DLD1 (cell line): Measurements from ENCODE around the gene SND1.

Experiments
- in situ Hi-C: cut with HindIII; loops from 2 replicates; pipeline ENCODE4 v1.10.0; 2017; ENCODE audit warnings: low sequenced_read_pairs

Gene SND1

DNA sequence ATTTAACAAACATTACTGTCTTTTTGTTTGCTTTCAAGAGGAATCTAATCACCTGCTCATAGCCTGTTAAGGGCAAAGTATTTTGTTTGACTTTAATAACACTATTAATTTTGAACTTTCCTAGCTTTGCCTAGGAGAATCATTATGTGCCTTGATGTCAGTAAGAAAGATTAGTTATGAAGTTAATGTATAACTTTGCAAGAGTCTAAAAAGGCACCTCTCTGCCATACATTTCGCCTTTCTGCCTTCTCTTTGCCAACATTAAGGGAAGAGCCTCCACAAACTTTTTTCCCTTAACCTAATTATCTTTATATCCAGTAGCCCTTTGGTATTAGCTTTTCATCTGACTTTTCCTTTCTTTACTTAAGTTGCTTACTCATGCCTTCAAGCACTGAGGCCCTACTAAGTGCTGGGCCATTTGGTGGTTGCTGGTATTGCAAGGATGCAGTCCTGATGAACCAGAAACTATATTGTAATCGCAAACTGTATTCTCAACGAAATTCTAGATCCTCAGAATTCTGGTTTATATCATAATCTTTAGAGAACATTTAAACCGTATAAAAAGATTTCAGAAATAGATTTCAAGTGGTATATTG is 108.5 kb downstream of the SND1 start:
- in situ Hi-C loops = no loop called here

GRCh38 chr7:127761196-127761595 is 109.2 kb downstream of the SND1 start:
- in situ Hi-C loops = no loop called here

- in situ Hi-C loops = no loop called here
These were observed 112.7 kb downstream of the SND1 start for GRCh38 chr7:127764681-127765080.

GRCh38 chr7:127765150-127765549 is 113.2 kb downstream of the SND1 start:
- in situ Hi-C loops = no loop called here

DNA sequence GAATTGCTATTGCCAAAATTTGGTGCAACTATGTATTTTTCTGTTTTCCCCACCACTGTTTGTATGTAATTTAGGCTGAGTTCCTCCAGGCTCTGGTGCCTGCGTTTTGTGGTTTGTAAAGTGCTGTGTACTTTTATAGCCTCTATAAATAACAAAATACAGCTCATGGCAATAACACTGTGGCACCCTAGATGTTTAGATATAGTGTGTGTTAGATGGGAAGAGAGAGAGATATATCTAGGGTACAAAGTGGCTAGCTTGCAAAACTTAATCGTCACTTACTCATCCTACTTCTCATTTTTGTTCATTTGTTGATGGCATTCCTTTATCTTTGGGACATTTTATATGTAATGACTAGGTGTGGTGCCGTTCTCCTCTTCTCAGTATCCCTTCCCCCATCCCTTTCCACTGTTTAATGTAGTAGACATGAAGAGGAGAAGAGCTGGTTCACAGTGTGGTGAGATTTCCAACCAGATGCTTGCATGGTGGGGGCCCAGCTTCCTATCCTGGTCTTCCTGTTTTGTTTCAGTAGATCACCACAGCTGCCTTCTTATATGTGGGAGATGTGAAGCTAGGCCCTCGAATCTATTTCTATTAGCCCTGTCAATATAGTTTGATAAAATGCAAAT is 115.0 kb downstream of the SND1 start:
- in situ Hi-C loops = no loop called here

- in situ Hi-C loops = no loop called here
These were observed 116.2 kb downstream of the SND1 start for GRCh38 chr7:127768241-127768640.

DNA sequence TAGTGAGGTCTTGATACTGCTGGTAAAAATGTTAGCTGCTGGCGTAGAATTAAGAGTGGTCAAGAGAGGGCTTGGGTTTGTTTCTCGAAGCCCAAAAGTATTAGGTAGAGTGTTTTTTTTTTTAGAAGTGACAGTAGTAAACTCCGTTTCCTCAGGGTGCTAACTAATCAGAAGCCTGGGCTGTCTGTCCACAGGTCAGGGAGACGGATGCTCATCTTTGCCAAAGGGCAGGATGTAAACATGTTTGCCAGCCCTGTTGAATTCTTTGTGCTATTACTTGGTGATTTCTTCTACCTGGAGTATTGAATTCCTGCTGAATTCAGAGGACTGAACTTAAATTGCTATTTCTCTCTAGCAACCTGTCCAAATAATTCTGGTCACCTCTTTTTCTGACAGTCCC is 117.1 kb downstream of the SND1 start:
- in situ Hi-C loops = no loop called here

DNA sequence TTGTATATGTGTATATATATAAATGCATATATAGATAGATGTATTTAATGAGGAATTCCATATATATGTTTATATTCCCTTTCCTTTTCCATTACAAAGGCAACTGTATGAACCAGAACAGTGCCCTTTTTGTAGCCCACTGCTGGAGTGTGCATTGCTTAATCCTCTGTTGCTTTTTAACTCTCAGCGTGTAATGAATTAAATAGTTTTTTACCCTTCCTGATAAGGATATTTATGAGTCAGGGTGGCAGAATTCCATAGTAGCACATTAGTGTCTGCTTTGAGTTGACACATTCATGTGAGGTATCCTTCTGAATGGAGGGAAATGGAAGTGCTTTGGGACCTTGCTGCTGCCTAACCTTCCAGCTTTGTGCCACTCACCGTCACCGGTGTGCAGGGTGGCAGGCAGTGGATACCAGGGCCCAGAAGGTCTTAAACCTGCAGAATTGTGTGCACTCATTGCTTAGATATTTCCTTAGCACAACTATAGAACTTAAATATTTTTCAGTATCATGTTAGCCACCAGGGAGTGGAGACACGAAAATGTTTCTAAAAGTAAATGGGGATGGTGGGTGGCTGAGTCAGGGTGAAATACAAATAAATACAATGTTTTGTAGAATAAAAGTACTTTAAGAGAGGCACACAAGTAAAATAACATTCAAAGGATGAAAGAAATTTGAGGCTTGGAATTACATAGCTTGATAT is 117.9 kb downstream of the SND1 start:
- in situ Hi-C loops = no loop called here

- in situ Hi-C loops = no loop called here
These were observed 118.9 kb downstream of the SND1 start for GRCh38 chr7:127770885-127771284.

- in situ Hi-C loops = no loop called here
These were observed 119.7 kb downstream of the SND1 start for GRCh38 chr7:127771707-127772106.

GRCh38 chr7:127776776-127777386 is 124.9 kb downstream of the SND1 start:
- in situ Hi-C loops = no loop called here

- in situ Hi-C loops = no loop called here
These were observed 128.5 kb downstream of the SND1 start for GRCh38 chr7:127780489-127780888.

GRCh38 chr7:127781081-127781480 is 129.1 kb downstream of the SND1 start:
- in situ Hi-C loops = no loop called here

- in situ Hi-C loops = no loop called here
These were observed 130.1 kb downstream of the SND1 start for GRCh38 chr7:127782075-127782474.

GRCh38 chr7:127782654-127783559 is 130.9 kb downstream of the SND1 start:
- in situ Hi-C loops = no loop called here

DNA sequence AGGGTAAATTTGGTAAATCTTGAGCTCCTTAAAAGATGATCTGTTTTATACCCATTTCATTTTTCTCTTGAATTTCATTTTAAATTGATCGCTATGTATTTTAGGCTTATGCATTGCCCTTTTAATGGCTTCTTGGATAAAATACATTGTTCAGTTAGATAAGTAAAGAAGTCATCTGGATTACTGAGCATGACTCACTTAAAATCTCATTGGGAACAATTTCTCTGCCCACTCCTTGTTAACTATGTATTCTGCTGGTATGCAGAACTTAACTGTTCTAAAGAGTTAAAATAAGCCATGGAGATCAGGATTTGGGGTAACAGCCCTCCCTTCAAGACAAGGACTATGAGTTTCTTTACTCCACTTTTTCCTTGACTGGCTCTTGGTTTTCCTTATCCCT is 134.2 kb downstream of the SND1 start:
- in situ Hi-C loops = no loop called here

DNA sequence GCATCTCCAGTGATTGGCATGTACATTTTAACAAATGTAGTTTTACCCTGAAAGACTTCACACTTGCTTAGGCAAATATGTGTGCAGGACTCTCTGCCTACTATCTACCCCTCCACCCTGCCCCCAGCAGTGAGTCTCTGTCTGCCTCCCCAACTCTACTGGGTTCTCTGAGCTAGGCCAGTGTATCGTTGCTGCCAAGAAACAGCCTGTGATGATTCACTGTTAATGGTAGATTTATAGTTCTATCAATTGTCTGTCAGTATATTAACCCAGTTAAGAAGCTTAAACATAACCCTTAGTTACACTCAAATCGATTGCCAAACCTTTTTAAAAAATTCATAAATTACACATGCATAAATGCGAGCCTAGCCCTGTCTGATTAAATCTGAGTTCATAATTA is 137.0 kb downstream of the SND1 start:
- in situ Hi-C loops = no loop called here

DNA sequence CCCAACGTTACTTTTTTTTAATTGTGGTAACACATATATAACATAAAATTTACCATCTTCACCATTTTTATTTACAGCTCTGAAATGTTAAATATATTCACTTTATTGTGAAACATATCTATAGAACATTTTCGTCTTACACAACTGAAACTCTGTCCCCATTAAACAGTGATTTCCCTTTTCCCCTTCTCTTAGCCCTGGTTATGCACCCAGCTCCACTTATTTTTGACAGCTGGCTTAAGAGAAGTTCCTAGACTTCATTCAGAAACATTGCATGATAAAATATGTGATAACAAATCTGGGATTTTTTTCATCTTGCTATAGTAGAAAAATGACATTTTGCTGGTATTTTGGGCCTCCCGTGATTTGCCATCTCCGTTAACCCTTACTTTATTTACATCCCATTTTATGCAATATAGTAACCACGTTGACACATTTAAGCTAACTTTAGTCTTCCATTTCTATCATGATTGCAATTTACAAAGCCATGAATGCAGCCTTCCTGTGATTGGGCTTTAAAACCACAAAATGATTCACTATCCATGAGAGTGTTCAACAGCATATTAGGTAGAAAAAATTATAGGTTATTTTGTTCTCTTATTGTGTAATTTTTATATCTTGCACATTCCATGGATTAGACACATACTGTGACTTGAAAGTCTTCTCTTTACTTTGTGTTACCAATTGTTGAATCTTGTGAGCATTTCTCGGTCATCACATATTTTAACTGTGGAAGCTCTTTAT is 139.6 kb downstream of the SND1 start:
- in situ Hi-C loops = no loop called here

- in situ Hi-C loops = no loop called here
These were observed 140.7 kb downstream of the SND1 start for GRCh38 chr7:127792528-127793342.
